K562 (cell line): ENCODE measurements around the gene SLA2. TPM values are rescaled to one million over a fixed set of nuclear protein-coding genes. Genes with fewer than 3 reads are reported as not detected.

ENCODE experiments used
- BRD9 ChIP-seq: fragments of 450-650 bp; IDR thresholded peaks from 2 replicates; pipeline ENCODE4 v1.6.1; 2018; ENCODE audit warnings: low read depth; ENCODE audit not compliant: partially characterized antibody
- CEBPZ ChIP-seq: fragments of 150-350 bp; IDR thresholded peaks from 2 replicates; pipeline ENCODE4 v1.6.1; 2014; ENCODE audit warnings: low read depth, mild to moderate bottlenecking, low read length, borderline replicate concordance
- CTBP1 ChIP-seq: fragments of 450-650 bp; IDR thresholded peaks from 2 replicates; pipeline ENCODE4 v1.6.1; 2016; ENCODE audit warnings: borderline replicate concordance
- DDX20 ChIP-seq: fragments of 450-650 bp; IDR thresholded peaks from 2 replicates; pipeline ENCODE4 v1.6.1; 2016; ENCODE audit warnings: missing genetic modification characterization, low read depth, mild to moderate bottlenecking, missing compliant biosample characterization, moderate library complexity
- E2F1 ChIP-seq: sonication (generic); formaldehyde crosslinking; IDR thresholded peaks from 2 replicates; pipeline ENCODE4 v1.8.1; 2023; ENCODE audit warnings: mild to moderate bottlenecking, missing genetic modification reagents, moderate library complexity
- EWSR1 ChIP-seq: fragments of 450-650 bp; IDR thresholded peaks from 2 replicates; pipeline ENCODE4 v1.6.1; 2018; ENCODE audit warnings: borderline replicate concordance, mild to moderate bottlenecking, low read depth, moderate library complexity; ENCODE audit not compliant: partially characterized antibody
- FOXP1 ChIP-seq: sonication (generic); formaldehyde crosslinking; IDR thresholded peaks from 2 replicates; pipeline ENCODE4 v1.8.0; 2022; ENCODE audit warnings: mild to moderate bottlenecking, missing genetic modification reagents
- IRF1 ChIP-seq: sonication (generic); formaldehyde crosslinking; IDR thresholded peaks from 2 replicates; pipeline ENCODE4 v1.8.0; 2022; ENCODE audit warnings: missing genetic modification reagents, mild to moderate bottlenecking, borderline replicate concordance
- KAT7 ChIP-seq: sonication (generic); formaldehyde crosslinking; IDR thresholded peaks from 2 replicates; pipeline ENCODE4 v1.8.0; 2022; ENCODE audit warnings: missing genetic modification reagents, mild to moderate bottlenecking, borderline replicate concordance
- MNT ChIP-seq, 2 experiments: fragments of 450-650 bp; conservative IDR thresholded peaks; 2 replicates each; pipeline ENCODE4 v1.6.1; 2017; ENCODE audit warnings: mild to moderate bottlenecking in 2 of 2, moderate library complexity in 2 of 2
- MYBL2 ChIP-seq, 2 experiments: fragments of 450-650 bp in 1 of 2; sonication (generic) in 1 of 2; formaldehyde crosslinking in 1 of 2; IDR thresholded peaks; 2 replicates each; pipeline versions ENCODE4 v1.6.1 to v1.8.1; 2017 to 2022; ENCODE audit warnings: borderline replicate concordance in 1 of 2, inconsistent platforms in 1 of 2, low read depth in 1 of 2, mild to moderate bottlenecking in 1 of 2, missing genetic modification reagents in 1 of 2, moderate library complexity in 1 of 2
- PHTF2 ChIP-seq: fragments of 250-450 bp; sonication (Bioruptor Pico); IDR thresholded peaks from 2 replicates; pipeline ENCODE4 v1.5.0; 2021; ENCODE audit warnings: mild to moderate bottlenecking
- SMAD2 ChIP-seq: fragments of 150-350 bp; IDR thresholded peaks from 2 replicates; pipeline ENCODE4 v1.6.1; 2014; ENCODE audit warnings: low read depth, mild to moderate bottlenecking, low read length
- SP2 ChIP-seq: IDR thresholded peaks from 2 replicates; pipeline ENCODE4 v1.6.1; 2011; ENCODE audit warnings: mild to moderate bottlenecking, low read depth, low read length, moderate library complexity; ENCODE audit not compliant: poor library complexity, severe bottlenecking; ENCODE audit errors: extremely low read depth
- ZBTB1 ChIP-seq: sonication (generic); formaldehyde crosslinking; IDR thresholded peaks from 2 replicates; pipeline ENCODE4 v1.8.1; 2023; ENCODE audit warnings: missing genetic modification reagents, low read depth, mild to moderate bottlenecking, borderline replicate concordance
- ZNF24 ChIP-seq: fragments of 450-650 bp; IDR thresholded peaks from 2 replicates; pipeline ENCODE4 v1.6.1; 2016
- polyA plus RNA-seq, 8 experiments: library from polyadenylated mRNA; depleted of rRNA in 4 of 8; stranded (reverse) in 5 of 8; unstranded in 3 of 8; fragments of >200 nt; fragmentation: Nextera tagmentation in 2 of 8; fragmentation: Illumina TruSeq in 1 of 8; extraction: Ambion mirVana in 2 of 8; extraction: Trizol in 1 of 8; gene quantifications; 2 replicates each; pipeline versions ENCODE4 v1.2.1 to v1.2.3, GENCODE V29; 2011 to 2014; ENCODE audit warnings: inconsistent platforms in 1 of 8, missing spikeins in 1 of 8
- total RNA-seq, 7 experiments: library from RNA; depleted of rRNA in 6 of 7; stranded (reverse); fragments of >200 nt in 6 of 7; fragmentation: Illumina TruSeq in 2 of 7; extraction: Trizol in 2 of 7; gene quantifications; 2 replicates each; pipeline versions ENCODE4 v1.2.1 to v1.2.3, GENCODE V29; 2011 to 2021; ENCODE audit warnings: low replicate concordance in 1 of 7

Gene SLA2
- total and polyA plus RNA-seq, 9 of the 15 experiments (the other 6 are each of a cell fraction or from before 2014, with no cell fraction given) = 0.07 TPM; not detected in 7

GRCh38 chr20:36571564-36572504, 74.2 kb downstream of the SLA2 start (continued):
- TF ChIP-seq CTBP1 (peak; percentile 51; the same call in 1 of the 2 replicates), MYBL2 (IDR thresholded peaks at IDR 0.05; ENCODE audit: low read depth) (no peak), MYBL2 (CRISPR knock-in tag; IDR thresholded peaks at IDR 0.05; ENCODE audit: borderline replicate concordance) (no peak), IRF1 (no peak), KAT7 (CRISPR knock-in tag) (no peak), FOXP1 (CRISPR knock-in tag) (no peak), ZBTB1 (0 out of 2 replicates have a peak, but pooled peaks have one; percentile 31), SP2 (no peak), SMAD2 (no peak), PHTF2 (CRISPR knock-in tag) (no peak), ZNF24 (no peak), DDX20 (no peak), CEBPZ (no peak), E2F1 (no peak), BRD9 (no peak), EWSR1 (no peak), MNT (conservative IDR thresholded peaks at IDR 0.05) (no peak)
